Activated CD4-positive, alpha-beta T cell treated with anti-CD3 and anti-CD28 coated beads for 36 hours (primary cell): ENCODE results near the gene INAFM2. TPM values are rescaled to one million over a fixed set of nuclear protein-coding genes. Genes with fewer than 3 reads are reported as not detected.

Experiments
- ATAC-seq: fragments of 200-7000 bp; cut with Tn5 transposase; one replicate; pipeline ENCODE4 v1.10.0; 2021; ENCODE audit warnings: mild to moderate bottlenecking, moderate library complexity
- CTCF ChIA-PET: fragments of 350-600 bp; sonication (Branson Sonifier 250); formaldehyde crosslinking; loops from one replicate; lab custom pipeline; 2021; ENCODE audit warnings: antibody characterized with exemption; lab: Charles Lee
- POLR2A ChIA-PET: fragments of 350-600 bp; sonication (Branson Sonifier 250); formaldehyde crosslinking; loops from one replicate; lab custom pipeline; 2021; ENCODE audit warnings: antibody characterized with exemption, inconsistent platforms; lab: Charles Lee
- DNase-seq: peaks from one replicate; pipeline ENCODE4 v3.0.0-alpha.2; 2020
- H3K27ac Mint-ChIP-seq: one replicate; pipeline ENCODE4 v1.8.0; 2021; ENCODE audit warnings: mixed read lengths
- H3K27me3 Mint-ChIP-seq: one replicate; pipeline ENCODE4 v1.8.0; 2021; ENCODE audit warnings: mixed read lengths
- H3K36me3 Mint-ChIP-seq: one replicate; pipeline ENCODE4 v1.8.0; 2021; ENCODE audit warnings: low read depth, mixed read lengths
- H3K4me1 Mint-ChIP-seq: one replicate; pipeline ENCODE4 v1.8.0; 2021; ENCODE audit warnings: mixed read lengths
- H3K4me3 Mint-ChIP-seq: one replicate; pipeline ENCODE4 v1.8.0; 2021; ENCODE audit warnings: mild to moderate bottlenecking, moderate library complexity, mixed read lengths
- H3K9me3 Mint-ChIP-seq: one replicate; pipeline ENCODE4 v1.8.0; 2021; ENCODE audit warnings: low read depth, mixed read lengths
- intact Hi-C, 2 experiments: fragments of 100-400 bp; cut with DNase I in 1 of 2; cut with micrococcal nuclease in 1 of 2; formaldehyde crosslinking; loops; one replicate each; pipeline versions ENCODE4 v1.14.2 to v1.15.1; 2022 to 2024; cut with DNase I, micrococcal nuclease
- total RNA-seq, 2 experiments: library from RNA; stranded (reverse); gene quantifications; one replicate each; pipeline ENCODE4 v1.2.3, GENCODE V29; 2021

INAFM2 gene
- 10 to 100 TPM in 1 of 2 experiments, 1 to 10 TPM in 1; 9.9 to 11.2 TPM for total RNA-seq

DNA sequence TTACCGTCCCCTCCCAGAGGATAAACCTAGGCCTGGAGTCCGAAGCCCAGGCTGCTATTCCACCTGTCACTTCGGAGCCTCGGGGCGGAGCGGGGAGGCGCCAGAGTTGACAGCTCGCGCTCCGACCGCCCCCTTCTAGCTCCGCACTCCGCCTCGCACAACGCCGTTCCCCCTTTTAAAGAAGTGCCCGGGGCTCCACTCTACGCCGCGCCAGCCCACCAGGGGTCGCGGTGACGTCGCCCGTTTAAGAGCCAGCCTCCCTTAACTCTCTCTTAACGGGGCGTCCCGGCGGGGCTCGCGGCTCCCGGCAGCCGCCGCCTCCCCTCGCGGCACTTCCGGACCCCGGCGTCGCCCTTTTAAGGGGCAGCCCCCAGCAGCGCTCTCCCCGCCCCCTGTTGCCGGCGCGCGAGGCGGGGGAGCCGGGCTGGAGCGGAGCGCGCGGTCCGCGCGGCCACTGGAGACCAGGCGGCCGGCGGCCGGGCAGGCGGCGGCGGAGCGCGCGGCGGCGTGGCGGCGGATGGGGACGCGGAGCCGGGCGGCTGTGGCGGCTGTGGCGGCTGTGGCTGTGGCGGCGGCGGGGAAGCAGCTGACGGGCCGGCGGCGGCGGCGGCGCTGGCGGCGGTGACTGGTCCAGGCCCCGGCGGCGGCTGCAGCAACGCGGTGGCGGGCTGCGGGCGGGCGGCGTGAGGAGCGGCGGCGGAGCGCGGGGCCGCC lies at the start of gene INAFM2:
INAFM2 (plus strand) TSS at position 454 of the 714 bp plus-strand sequence. CDS start 364 bp downstream, outside the sequence.
- ChIA-PET CTCF (interaction anchor here (0.6 to 21.7 kb wide), 14 partner anchors 8 to 278 kb away, joined by 3 to 393 read pairs (median 4); partner anchors contain the start of genes CCDC9B, DISP2 and PLCB2), POLR2A (interaction anchor here (0.8 to 1.5 kb wide), 3 partner anchors 15 to 276 kb away, joined by 3 to 7 read pairs (median 3); no protein-coding TSS in a partner anchor)
- intact Hi-C loops: loop anchor here (1.0 to 5.0 kb wide), 16 partner anchors 15 to 909 kb away; partner anchors contain the start of genes ANKRD63 (in 1 of the 2), BAHD1 (in 1 of the 2), CCDC32 (in 1 of the 2) and CHP1 (in 1 of the 2)
- peak; percentile 92 for DNase-seq
- Mint-ChIP-seq H3K36me3 (peaks cover 4% of the 10 kb centered on the region), H3K4me1 (peaks cover 25% of the 10 kb centered on the region), H3K27me3 (no peaks in the 10 kb centered on the region), H3K9me3 (no peaks in the 10 kb centered on the region), H3K27ac (no peak within 1 kb of the TSS), H3K4me3 (peak within 1 kb of the TSS; percentile 71)
- peak; percentile 87 for ATAC-seq

GRCh38 chr15:40274350-40275274 lies 48.9 kb upstream of the INAFM2 start:
- peak; percentile 79 for ATAC-seq
- no peaks in the 10 kb centered on the region for H3K36me3 Mint-ChIP-seq
- CTCF ChIA-PET: interaction anchor here (0.6 to 12.2 kb wide), 77 partner anchors 8 to 589 kb away, joined by 3 to 393 read pairs (median 5); partner anchors contain the start of genes ANKRD63, BUB1B, INAFM2 and PAK6
- no peak overlapping the region for H3K4me3 Mint-ChIP-seq
- POLR2A ChIA-PET: no interaction called here
- H3K27me3 Mint-ChIP-seq: peaks cover 14% of the 10 kb centered on the region
- intact Hi-C loops: loop anchor here (1.0 to 10.0 kb wide), 6 partner anchors 57 to 590 kb away; no protein-coding TSS in a partner anchor
- H3K4me1 Mint-ChIP-seq: no peaks in the 10 kb centered on the region
- peak; percentile 93 for DNase-seq
- no peak overlapping the region for H3K27ac Mint-ChIP-seq
- no peaks in the 10 kb centered on the region for H3K9me3 Mint-ChIP-seq

DNA sequence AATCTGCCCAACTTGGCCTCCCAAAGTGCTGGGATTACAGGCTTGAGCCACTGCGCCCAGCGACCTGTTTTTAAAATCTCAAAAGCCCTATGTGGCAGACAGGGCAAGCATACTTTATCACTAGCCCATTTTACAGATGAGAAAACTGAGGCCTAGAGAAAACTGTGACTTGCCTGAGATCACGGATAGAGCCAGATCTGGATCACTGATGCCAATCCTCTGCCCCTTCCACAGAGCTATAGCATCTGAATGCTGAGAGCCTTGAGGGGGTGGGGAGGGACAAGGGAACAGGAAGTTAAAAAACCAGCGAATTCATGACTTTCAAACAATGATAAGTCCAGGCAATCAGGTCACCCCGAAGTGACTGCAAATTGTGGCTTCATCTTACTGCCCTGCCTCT lies 48.0 kb upstream of the INAFM2 start:
- no peak overlapping the region for H3K4me3 Mint-ChIP-seq
- ChIA-PET CTCF (interaction anchor here (0.8 to 12.2 kb wide), 15 partner anchors 10 to 273 kb away, joined by 4 to 393 read pairs (median 7); partner anchors contain the start of genes INAFM2, PLCB2 and SRP14), POLR2A (no interaction called here)
- ATAC-seq: no peak
- no peaks in the 10 kb centered on the region for H3K9me3 Mint-ChIP-seq
- peaks cover 18% of the 10 kb centered on the region for H3K27me3 Mint-ChIP-seq
- H3K27ac Mint-ChIP-seq: no peak overlapping the region
- no peaks in the 10 kb centered on the region for H3K4me1 Mint-ChIP-seq
- intact Hi-C loops: loop anchor here in 1 of 2 experiments (2.0 to 10.0 kb wide), 2 partner anchors 489 to 591 kb away; no protein-coding TSS in a partner anchor
- no peaks in the 10 kb centered on the region for H3K36me3 Mint-ChIP-seq
- no peak for DNase-seq

DNA sequence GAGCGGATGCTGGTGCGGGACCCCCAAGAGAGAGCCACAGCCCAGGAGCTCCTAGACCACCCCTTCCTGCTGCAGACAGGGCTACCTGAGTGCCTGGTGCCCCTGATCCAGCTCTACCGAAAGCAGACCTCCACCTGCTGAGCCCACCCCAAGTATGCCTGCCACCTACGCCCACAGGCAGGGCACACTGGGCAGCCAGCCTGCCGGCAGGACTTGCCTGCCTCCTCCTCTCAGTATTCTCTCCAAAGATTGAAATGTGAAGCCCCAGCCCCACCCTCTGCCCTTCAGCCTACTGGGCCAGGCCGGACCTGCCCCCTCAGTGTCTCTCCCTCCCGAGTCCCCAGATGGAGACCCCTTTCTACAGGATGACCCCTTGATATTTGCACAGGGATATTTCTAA lies 47.5 kb upstream of the INAFM2 start:
- no peaks in the 10 kb centered on the region for H3K9me3 Mint-ChIP-seq
- DNase-seq (no peak), ATAC-seq (no peak)
- H3K27ac Mint-ChIP-seq: no peak overlapping the region
- H3K4me3 Mint-ChIP-seq: no peak overlapping the region
- H3K27me3 Mint-ChIP-seq: peaks cover 21% of the 10 kb centered on the region
- intact Hi-C loops: loop anchor here in 1 of 2 experiments (2.0 to 10.0 kb wide), 2 partner anchors 489 to 591 kb away; no protein-coding TSS in a partner anchor
- no peaks in the 10 kb centered on the region for H3K4me1 Mint-ChIP-seq
- POLR2A ChIA-PET: no interaction called here
- no peaks in the 10 kb centered on the region for H3K36me3 Mint-ChIP-seq
- CTCF ChIA-PET: interaction anchor here (1.5 to 12.2 kb wide), 7 partner anchors 37 to 273 kb away, joined by 4 to 393 read pairs (median 24); partner anchors contain the start of genes INAFM2, PLCB2 and SRP14

DNA sequence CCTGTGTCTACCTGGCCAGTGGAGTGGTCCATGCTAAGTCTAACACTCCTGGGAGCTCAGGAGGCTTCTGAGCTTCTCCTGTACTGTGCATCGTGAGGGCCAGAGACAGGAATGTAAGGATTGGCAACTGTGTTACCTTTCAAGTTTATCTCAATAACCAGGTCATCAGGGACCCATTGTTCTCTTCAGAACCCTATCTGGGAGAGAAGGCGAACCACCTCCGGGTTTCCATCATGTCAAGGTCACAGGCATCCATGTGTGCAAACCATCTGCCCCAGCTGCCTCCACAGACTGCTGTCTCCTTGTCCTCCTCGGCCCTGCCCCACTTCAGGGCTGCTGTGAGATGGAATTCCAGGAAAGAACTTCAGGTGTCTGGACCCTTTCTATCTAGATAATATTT lies 46.6 kb upstream of the INAFM2 start:
- Mint-ChIP-seq H3K4me1 (no peaks in the 10 kb centered on the region), H3K4me3 (no peak overlapping the region), H3K36me3 (no peaks in the 10 kb centered on the region), H3K27me3 (peaks cover 24% of the 10 kb centered on the region), H3K27ac (no peak overlapping the region), H3K9me3 (no peaks in the 10 kb centered on the region)
- DNase-seq (no peak), ATAC-seq (no peak)
- CTCF ChIA-PET: interaction anchor here (0.7 to 12.2 kb wide), 6 partner anchors 13 to 153 kb away, joined by 3 to 393 read pairs (median 4); partner anchors contain the start of genes INAFM2 and PLCB2
- POLR2A ChIA-PET: no interaction called here
- intact Hi-C loops: loop anchor here in 1 of 2 experiments (10.0 kb wide), 1 partner anchor 592 kb away; no protein-coding TSS in a partner anchor

- POLR2A ChIA-PET: no interaction called here
- CTCF ChIA-PET: interaction anchor here (0.7 to 12.2 kb wide), 11 partner anchors 13 to 232 kb away, joined by 3 to 393 read pairs (median 3); partner anchors contain the start of genes CCDC9B, INAFM2 and PLCB2
Measured at GRCh38 chr15:40277471-40277870, 46.0 kb upstream of the INAFM2 start.

DNA sequence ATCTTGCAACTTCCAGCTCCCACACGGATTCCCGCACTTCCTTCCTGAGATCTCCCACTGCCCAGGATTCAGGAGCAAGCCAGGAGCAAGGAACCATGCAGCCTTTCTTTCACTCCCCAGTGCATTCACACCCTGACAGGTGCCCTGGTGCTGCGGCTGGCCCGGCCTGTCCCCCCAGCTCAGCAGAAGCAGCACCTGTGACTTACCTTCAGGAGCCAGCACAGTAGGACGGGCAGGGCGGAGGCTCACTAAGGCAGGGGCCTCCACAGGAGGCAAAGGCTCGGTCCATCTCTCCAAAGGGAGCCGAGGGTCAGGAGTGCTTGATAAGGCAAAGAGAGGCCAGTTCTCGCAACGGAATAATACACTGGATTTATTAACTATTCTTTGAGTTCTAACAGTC lies 45.5 kb upstream of the INAFM2 start:
- intact Hi-C loops: loop anchor here in 1 of 2 experiments (10.0 kb wide), 1 partner anchor 593 kb away; no protein-coding TSS in a partner anchor
- POLR2A ChIA-PET: no interaction called here
- no peaks in the 10 kb centered on the region for H3K4me1 Mint-ChIP-seq
- ATAC-seq (no peak), DNase-seq (no peak)
- no peaks in the 10 kb centered on the region for H3K36me3 Mint-ChIP-seq
- H3K9me3 Mint-ChIP-seq: no peaks in the 10 kb centered on the region
- CTCF ChIA-PET: interaction anchor here (0.5 to 12.2 kb wide), 14 partner anchors 14 to 495 kb away, joined by 3 to 393 read pairs (median 6); partner anchors contain the start of genes CCDC9B, INAFM2 and PLCB2
- peaks cover 24% of the 10 kb centered on the region for H3K27me3 Mint-ChIP-seq
- no peak overlapping the region for H3K27ac Mint-ChIP-seq
- H3K4me3 Mint-ChIP-seq: no peak overlapping the region

More at GRCh38 chr15:40277471-40277870, 46.0 kb upstream of the INAFM2 start:
- H3K27me3 Mint-ChIP-seq: peaks cover 24% of the 10 kb centered on the region
- H3K36me3 Mint-ChIP-seq: no peaks in the 10 kb centered on the region
- DNase-seq (no peak), ATAC-seq (no peak)
- intact Hi-C loops: loop anchor here in 1 of 2 experiments (10.0 kb wide), 1 partner anchor 593 kb away; no protein-coding TSS in a partner anchor
- H3K4me3 Mint-ChIP-seq: no peak overlapping the region
- no peak overlapping the region for H3K27ac Mint-ChIP-seq
- no peaks in the 10 kb centered on the region for H3K4me1 Mint-ChIP-seq
- no peaks in the 10 kb centered on the region for H3K9me3 Mint-ChIP-seq

- CTCF ChIA-PET: interaction anchor here (0.7 to 12.2 kb wide), 44 partner anchors 9 to 1557 kb away, joined by 3 to 393 read pairs (median 4); partner anchors contain the start of genes CCDC9B, INAFM2, IVD and PLCB2
- POLR2A ChIA-PET: interaction anchor here (1.0 kb wide), 1 partner anchor 30 kb away, joined by 3 read pairs; no protein-coding TSS in a partner anchor
- ATAC-seq: peak; percentile 53
- no peaks in the 10 kb centered on the region for H3K9me3 Mint-ChIP-seq
- H3K4me1 Mint-ChIP-seq: no peaks in the 10 kb centered on the region
- intact Hi-C loops: loop anchor here (1.0 to 10.0 kb wide), 5 partner anchors 31 to 595 kb away; partner anchors contain the start of gene INAFM2 (in 1 of the 2)
- peak; percentile 84 for DNase-seq
- H3K36me3 Mint-ChIP-seq: no peaks in the 10 kb centered on the region
- H3K4me3 Mint-ChIP-seq: no peak overlapping the region
- H3K27ac Mint-ChIP-seq: no peak overlapping the region
- H3K27me3 Mint-ChIP-seq: peaks cover 31% of the 10 kb centered on the region
Measured at GRCh38 chr15:40279437-40280141, 43.9 kb upstream of the INAFM2 start.

- Mint-ChIP-seq H3K36me3 (no peaks in the 10 kb centered on the region), H3K4me1 (no peaks in the 10 kb centered on the region), H3K27me3 (peaks cover 31% of the 10 kb centered on the region), H3K4me3 (no peak overlapping the region), H3K9me3 (no peaks in the 10 kb centered on the region), H3K27ac (no peak overlapping the region)
- ATAC-seq (no peak), DNase-seq (no peak)
- CTCF ChIA-PET: interaction anchor here (0.5 to 12.2 kb wide), 22 partner anchors 9 to 233 kb away, joined by 3 to 393 read pairs (median 6); partner anchors contain the start of genes CCDC9B, INAFM2 and PLCB2
- intact Hi-C loops: loop anchor here in 1 of 2 experiments (5.0 kb wide), 1 partner anchor 42 kb away; the partner anchor contains the start of gene INAFM2
- POLR2A ChIA-PET: no interaction called here
Measured at GRCh38 chr15:40280260-40281056, 43.0 kb upstream of the INAFM2 start.
